ENCODE data around the gene NACC1. TPM values are rescaled to one million over a fixed set of nuclear protein-coding genes. Genes with fewer than 3 reads are reported as not detected.

NACC1 gene
- total and polyA plus RNA-seq, 7 donors, result 11.9 to 63.4 (median 43.5) TPM

DNA sequence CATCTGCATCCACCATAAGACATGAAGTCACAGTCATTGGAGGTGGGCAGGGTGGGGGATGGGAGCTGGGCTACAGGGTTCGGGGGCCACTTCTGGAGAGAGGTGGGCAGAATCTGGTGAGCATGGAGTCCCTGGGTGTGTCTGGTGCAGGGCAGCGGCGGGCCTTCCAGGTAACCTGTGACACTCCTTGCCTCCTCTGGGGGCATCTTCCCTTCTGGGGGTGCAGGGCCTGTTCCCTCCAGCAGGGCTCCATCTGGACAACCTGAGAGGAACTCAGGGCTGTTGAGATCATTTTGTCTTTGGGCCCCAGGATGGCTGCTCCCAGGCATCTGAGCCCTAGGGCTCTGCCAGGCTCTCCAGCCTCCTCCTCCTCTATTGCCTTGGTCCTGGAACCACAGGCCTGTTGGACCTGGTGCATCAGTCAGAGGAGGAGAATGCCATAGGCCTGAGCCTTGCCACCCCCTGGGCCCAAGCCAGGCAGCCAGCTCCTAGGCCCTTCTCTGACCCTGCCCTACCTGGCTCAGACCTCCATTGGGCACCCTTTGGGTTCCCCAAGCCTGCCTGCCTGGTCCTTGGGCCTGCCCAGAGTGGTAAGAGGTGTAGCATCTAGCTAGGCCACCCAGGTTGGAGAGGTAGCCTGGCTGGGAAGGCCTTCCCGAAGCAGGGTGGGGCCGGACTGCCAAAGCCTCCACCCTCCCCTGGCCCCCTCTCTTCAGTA, 28.8 kb upstream of the NACC1 start:
- peak overlapping the region; percentile 74 for H3K27ac ChIP-seq
- H3K27me3 ChIP-seq (ENCODE audit: insufficient read depth in 3 of 3, low read length in 2 of 3), result no peaks in the 10 kb centered on the region
- H3K4me3 ChIP-seq, result no peak overlapping the region
- DNase-seq (no peak), ATAC-seq (no peak)
- peaks cover 25% of the 10 kb centered on the region for H3K4me1 ChIP-seq
- no peaks in the 10 kb centered on the region for H3K9me3 ChIP-seq
- TF ChIP-seq, protein P1, sequence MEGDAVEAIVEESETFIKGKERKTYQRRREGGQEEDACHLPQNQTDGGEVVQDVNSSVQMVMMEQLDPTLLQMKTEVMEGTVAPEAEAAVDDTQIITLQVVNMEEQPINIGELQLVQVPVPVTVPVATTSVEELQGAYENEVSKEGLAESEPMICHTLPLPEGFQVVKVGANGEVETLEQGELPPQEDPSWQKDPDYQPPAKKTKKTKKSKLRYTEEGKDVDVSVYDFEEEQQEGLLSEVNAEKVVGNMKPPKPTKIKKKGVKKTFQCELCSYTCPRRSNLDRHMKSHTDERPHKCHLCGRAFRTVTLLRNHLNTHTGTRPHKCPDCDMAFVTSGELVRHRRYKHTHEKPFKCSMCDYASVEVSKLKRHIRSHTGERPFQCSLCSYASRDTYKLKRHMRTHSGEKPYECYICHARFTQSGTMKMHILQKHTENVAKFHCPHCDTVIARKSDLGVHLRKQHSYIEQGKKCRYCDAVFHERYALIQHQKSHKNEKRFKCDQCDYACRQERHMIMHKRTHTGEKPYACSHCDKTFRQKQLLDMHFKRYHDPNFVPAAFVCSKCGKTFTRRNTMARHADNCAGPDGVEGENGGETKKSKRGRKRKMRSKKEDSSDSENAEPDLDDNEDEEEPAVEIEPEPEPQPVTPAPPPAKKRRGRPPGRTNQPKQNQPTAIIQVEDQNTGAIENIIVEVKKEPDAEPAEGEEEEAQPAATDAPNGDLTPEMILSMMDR (IDR thresholded peaks at IDR 0.05), result no peak
- WGBS, 3 donors, result 80 to 81% (median 80%) methylated on average over 4 to 5 of the region's 5 CpGs
- H3K36me3 ChIP-seq (ENCODE audit: insufficient read depth in 1 of 2, low read depth in 1 of 2), result peaks cover 0 to 69% of the 10 kb centered on the region in 2 donors
- intact Hi-C loops (cut with DNase I), result no loop called here

DNA sequence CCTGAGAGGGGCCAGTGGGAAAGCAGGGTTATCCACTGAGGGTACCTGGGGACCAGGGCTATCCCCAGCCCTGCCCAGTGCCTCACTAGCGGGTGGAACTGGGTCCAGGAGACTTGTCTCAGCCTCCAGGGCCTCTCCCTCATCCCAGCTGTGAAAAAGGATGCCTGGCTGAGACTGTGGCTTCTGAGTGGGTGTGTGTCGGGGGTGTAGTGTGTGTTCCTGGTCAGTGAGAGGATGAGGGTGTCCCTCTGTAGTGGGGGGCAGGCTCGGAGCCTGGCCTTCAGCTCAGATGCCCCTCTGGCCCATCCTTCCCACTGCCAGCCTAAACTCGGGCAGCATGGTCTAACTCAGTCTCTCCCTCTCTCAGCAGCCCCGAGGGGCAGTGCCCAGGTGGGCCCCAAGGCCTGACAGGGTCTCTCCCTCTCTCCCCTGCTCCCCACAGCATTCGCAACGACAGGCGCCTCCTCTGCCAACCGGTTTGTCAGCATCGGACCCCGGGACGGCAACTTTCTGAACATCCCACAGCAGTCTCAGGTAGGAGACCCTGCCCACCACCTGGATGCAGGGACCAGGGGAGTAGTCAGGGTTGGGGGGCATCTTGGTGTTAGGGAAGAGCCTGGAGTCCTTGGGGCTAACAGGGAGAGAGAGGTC, 28.1 kb upstream of the NACC1 start:
- H3K4me1 ChIP-seq, result peaks cover 25% of the 10 kb centered on the region
- peaks cover 0 to 70% of the 10 kb centered on the region in 2 donors for H3K36me3 ChIP-seq (ENCODE audit: insufficient read depth in 1 of 2, low read depth in 1 of 2)
- DNase-seq, result no peak
- TF ChIP-seq, protein P1 (IDR thresholded peaks at IDR 0.05), result no peak
- H3K27me3 ChIP-seq (ENCODE audit: insufficient read depth in 3 of 3, low read length in 2 of 3), result no peaks in the 10 kb centered on the region
- ATAC-seq, result no peak
- peak overlapping the region; percentile 74 for H3K27ac ChIP-seq
- 68 to 79% (median 73%) methylated on average over 12 of the region's 12 CpGs for WGBS, 3 donors
- no peak overlapping the region for H3K4me3 ChIP-seq
- no peaks in the 10 kb centered on the region for H3K9me3 ChIP-seq
- intact Hi-C loops (cut with DNase I), result no loop called here

DNA sequence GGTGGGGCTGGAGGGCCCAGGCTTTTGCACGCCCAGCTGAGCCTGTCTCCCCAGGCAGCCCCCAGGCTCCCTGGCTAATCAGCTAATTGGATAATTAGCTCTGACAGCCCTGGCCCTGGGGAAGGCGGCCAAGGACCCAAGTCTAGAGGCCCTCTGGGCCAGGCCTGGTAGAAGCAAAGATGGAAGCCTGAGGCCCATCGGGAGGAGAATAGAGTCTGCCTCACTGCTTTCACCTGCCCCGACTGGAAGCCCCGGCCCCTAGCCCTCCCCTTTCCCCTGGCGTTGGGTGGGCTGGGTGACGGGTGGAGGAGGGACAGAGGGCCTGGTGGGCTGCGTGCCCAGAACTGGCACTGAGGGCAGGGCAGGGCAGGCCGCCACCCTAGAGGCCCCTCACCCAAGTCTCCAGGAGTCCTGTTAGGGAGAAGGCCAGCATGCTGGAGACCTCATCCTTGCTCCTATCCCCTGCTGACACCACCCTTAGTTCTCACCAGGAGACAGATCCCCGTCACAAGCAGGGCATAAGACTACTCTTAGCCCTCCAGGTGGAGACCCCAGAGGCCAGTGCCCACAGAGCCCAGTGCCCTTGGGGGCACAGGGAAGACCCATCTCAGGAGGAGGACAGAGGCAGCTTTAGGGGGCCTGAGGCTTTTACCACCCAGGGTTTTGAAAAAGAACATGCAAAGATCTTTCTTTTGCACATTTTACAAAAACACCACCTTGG, 27.4 kb upstream of the NACC1 start:
- no peak for ATAC-seq
- DNase-seq, result no peak

DNA sequence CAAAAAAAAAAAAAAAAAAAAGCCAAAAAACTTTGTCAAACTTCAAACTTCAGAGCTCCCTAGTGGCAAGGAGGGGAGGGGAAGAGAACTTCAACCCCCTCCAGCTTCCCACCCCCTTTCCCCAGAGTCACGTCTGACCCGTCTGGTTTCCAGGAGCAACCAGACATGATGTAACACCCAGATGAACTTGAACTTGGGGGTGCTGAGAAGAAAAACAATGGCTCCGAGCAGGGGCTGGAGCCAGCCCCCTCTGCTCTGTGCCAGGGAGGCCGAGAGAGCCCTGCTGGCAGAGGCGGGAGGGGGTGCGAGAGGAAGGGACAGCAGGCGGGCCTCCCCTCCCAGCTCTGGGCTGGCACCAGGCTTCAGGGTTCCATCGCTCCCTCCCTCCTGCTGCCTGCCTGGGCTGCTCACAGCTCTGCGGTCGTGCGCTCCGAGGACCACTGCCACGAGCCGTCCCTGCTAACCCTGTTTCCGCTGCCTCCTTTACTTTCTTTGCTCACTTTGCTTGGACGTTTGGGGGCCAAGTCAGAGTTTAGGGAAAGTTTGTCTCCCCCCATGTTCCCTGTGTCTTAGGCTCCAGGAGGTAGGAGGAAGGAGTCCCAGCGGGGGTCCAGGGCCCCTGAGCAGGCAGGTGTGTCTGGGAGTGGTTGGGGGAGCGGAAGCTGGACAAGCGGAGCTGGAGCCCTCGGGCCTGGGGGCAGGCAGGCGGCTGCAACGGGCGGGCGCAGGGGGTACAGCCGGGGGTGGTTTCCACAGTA, 26.5 kb upstream of the NACC1 start:
- intact Hi-C loops (cut with DNase I), result loop anchor here in 1 of 2 donors (2.0 kb wide), 1 partner anchor 113 kb away; no protein-coding TSS in a partner anchor
- no peak overlapping the region for H3K4me3 ChIP-seq
- DNase-seq (peak; percentile 67 to 81), ATAC-seq (peak; percentile 13 to 39 (median 20))
- H3K4me1 ChIP-seq, result peaks cover 25% of the 10 kb centered on the region
- no peaks in the 10 kb centered on the region for H3K9me3 ChIP-seq
- no peaks in the 10 kb centered on the region for H3K27me3 ChIP-seq (ENCODE audit: insufficient read depth in 3 of 3, low read length in 2 of 3)
- TF ChIP-seq, protein P1 (IDR thresholded peaks at IDR 0.05), result no peak
- H3K27ac ChIP-seq, result peak overlapping the region; percentile 74
- 47 to 51% (median 50%) methylated on average over 21 to 25 of the region's 25 CpGs for WGBS, 3 donors
- peaks cover 0 to 70% of the 10 kb centered on the region in 2 donors for H3K36me3 ChIP-seq (ENCODE audit: insufficient read depth in 1 of 2, low read depth in 1 of 2)

More for the DNA sequence above, 27.4 kb upstream of the NACC1 start:
- intact Hi-C loops (cut with DNase I), result no loop called here
- H3K36me3 ChIP-seq (ENCODE audit: insufficient read depth in 1 of 2, low read depth in 1 of 2), result peaks cover 0 to 70% of the 10 kb centered on the region in 2 donors
- 55 to 75% (median 66%) methylated on average over 8 to 10 of the region's 10 CpGs for WGBS, 3 donors
- H3K9me3 ChIP-seq, result no peaks in the 10 kb centered on the region
- H3K4me3 ChIP-seq, result no peak overlapping the region
- peaks cover 25% of the 10 kb centered on the region for H3K4me1 ChIP-seq
- TF ChIP-seq, protein P1 (IDR thresholded peaks at IDR 0.05), result no peak
- H3K27ac ChIP-seq, result peak overlapping the region; percentile 74
- no peaks in the 10 kb centered on the region for H3K27me3 ChIP-seq (ENCODE audit: insufficient read depth in 3 of 3, low read length in 2 of 3)

Data from psoas muscle (tissue), 8 donors.